ENCODE measurements around the gene LRP5.
"Not testable (repeated sequence)": the region's sequence is repeated elsewhere in the genome, so short reads cannot be mapped to it uniquely, and the experiment has no call there.

Gene LRP5

GRCh38 chr11:68329536-68329935 lies 17.1 kb downstream of the LRP5 start:
- no peak for DNase-seq (ENCODE audit: low read depth)

GRCh38 chr11:68329978-68330699 lies 17.7 kb downstream of the LRP5 start:
- DNase-seq (ENCODE audit: low read depth): no peak

- DNase-seq (ENCODE audit: low read depth): no peak
Observed at GRCh38 chr11:68330700-68331337, 18.4 kb downstream of the LRP5 start.

GRCh38 chr11:68331338-68331947 lies 19.1 kb downstream of the LRP5 start:
- no peak for DNase-seq (ENCODE audit: low read depth)

GRCh38 chr11:68332186-68332585 lies 19.8 kb downstream of the LRP5 start:
- no peak for DNase-seq (ENCODE audit: low read depth)

- no peak for DNase-seq (ENCODE audit: low read depth)
Observed at GRCh38 chr11:68333173-68333572, 20.8 kb downstream of the LRP5 start.

GRCh38 chr11:68334923-68335322 lies 22.5 kb downstream of the LRP5 start:
- DNase-seq (ENCODE audit: low read depth): no peak

GRCh38 chr11:68335683-68336082 lies 23.3 kb downstream of the LRP5 start:
- no peak for DNase-seq (ENCODE audit: low read depth)

GRCh38 chr11:68336716-68337115 lies 24.3 kb downstream of the LRP5 start:
- no peak for DNase-seq (ENCODE audit: low read depth)

GRCh38 chr11:68337399-68337835 lies 25.0 kb downstream of the LRP5 start:
- DNase-seq (ENCODE audit: low read depth): no peak

- DNase-seq (ENCODE audit: low read depth): no peak
Observed at GRCh38 chr11:68338051-68338780, 25.8 kb downstream of the LRP5 start.

GRCh38 chr11:68340003-68340767 lies 27.8 kb downstream of the LRP5 start:
- no peak for DNase-seq (ENCODE audit: low read depth)

GRCh38 chr11:68340784-68341556 lies 28.6 kb downstream of the LRP5 start:
- no peak for DNase-seq (ENCODE audit: low read depth)

GRCh38 chr11:68341557-68342458 lies 29.4 kb downstream of the LRP5 start:
- no peak for DNase-seq (ENCODE audit: low read depth)

GRCh38 chr11:68342459-68343158 lies 30.2 kb downstream of the LRP5 start:
- DNase-seq (ENCODE audit: low read depth): no peak

GRCh38 chr11:68343761-68344256 lies 31.4 kb downstream of the LRP5 start:
- DNase-seq (ENCODE audit: low read depth): no peak

- DNase-seq (ENCODE audit: low read depth): not testable (repeated sequence)
Observed at GRCh38 chr11:68344821-68345220, 32.4 kb downstream of the LRP5 start.

GRCh38 chr11:68345776-68346461 lies 33.5 kb downstream of the LRP5 start:
- DNase-seq (ENCODE audit: low read depth): no peak

- DNase-seq (ENCODE audit: low read depth): no peak
Observed at GRCh38 chr11:68346462-68346790, 34.0 kb downstream of the LRP5 start.
